Large intestine (tissue), 3 donors: ENCODE data around the gene PKD1L1. TPM values are rescaled to one million over a fixed set of nuclear protein-coding genes. Genes with fewer than 3 reads are reported as not detected.

Experiments
- DNase-seq, 2 donors: peaks; one replicate each; pipeline versions ENCODE4 v3.0.0 to v3.0.0-alpha.2; 2013
- H3K27ac ChIP-seq: one replicate; pipeline ENCODE4 v1.5.1; 2013; ENCODE audit warnings: low read length
- H3K27me3 ChIP-seq: 2 replicates; pipeline ENCODE4 v1.6.1; 2013; ENCODE audit warnings: low read length; ENCODE audit not compliant: control insufficient read depth, insufficient read depth
- H3K36me3 ChIP-seq: 2 replicates; pipeline ENCODE4 v1.6.1; 2013; ENCODE audit warnings: low read length; ENCODE audit not compliant: control insufficient read depth, insufficient read depth
- H3K4me1 ChIP-seq: one replicate; pipeline ENCODE4 v1.6.1; 2013; ENCODE audit warnings: low read length; ENCODE audit not compliant: control insufficient read depth, insufficient read depth
- H3K4me3 ChIP-seq: one replicate; pipeline ENCODE4 v1.5.1; 2013; ENCODE audit warnings: low read length
- H3K9me3 ChIP-seq: one replicate; pipeline ENCODE4 v1.6.1; 2013; ENCODE audit warnings: mild to moderate bottlenecking, low read depth, low read length, moderate library complexity; ENCODE audit not compliant: control insufficient read depth
- WGBS: methylation state at CpG from one replicate; pipeline ENCODE4 v1.1.5; 2013; ENCODE audit warnings: low lambda C conversion rate; ENCODE audit not compliant: insufficient coverage; 5-methylcytosine and 5-hydroxymethylcytosine counted together
- polyA plus RNA-seq: library from polyadenylated mRNA; unstranded; fragments of 120-200 nt; gene quantifications from one replicate; pipeline ENCODE4 v1.2.1, GENCODE V29; 2013

Gene PKD1L1
- polyA plus RNA-seq, 1 donor = 1.0 TPM

DNA sequence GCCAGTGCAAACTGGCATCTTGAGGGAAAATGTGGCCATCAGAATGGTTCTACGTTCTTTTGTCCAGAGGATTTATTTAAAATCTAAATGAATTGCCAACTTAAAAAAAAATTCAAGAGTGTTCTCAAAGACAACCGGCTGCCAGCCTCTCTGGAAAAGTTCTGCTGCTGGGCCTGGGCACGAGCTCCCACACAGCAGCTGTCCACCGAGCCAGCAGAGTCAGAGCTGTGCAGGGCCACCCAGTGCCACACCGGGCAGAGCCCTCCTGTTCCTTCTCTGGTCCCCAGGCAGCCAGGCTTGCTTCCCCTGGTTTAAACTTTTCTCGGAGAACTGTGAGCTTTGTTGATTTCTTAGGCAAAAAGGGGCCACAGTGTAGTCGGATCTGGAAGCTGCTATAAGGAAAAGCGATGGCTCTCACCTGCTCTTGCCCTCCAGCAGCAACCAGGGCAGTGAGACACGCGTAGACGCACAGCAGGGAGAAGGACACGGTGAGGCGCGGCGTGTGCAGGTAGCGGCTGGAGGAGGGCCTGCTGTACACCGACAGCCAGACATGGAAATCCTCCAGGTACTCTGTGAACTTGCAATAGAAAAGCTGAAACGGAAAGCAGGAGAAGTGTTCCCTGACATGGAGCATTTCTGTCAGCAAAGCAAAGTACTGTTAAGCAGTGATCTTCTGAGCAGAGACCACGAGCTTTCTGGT is 111.6 kb downstream of the PKD1L1 start:
- Histone ChIP-seq H3K9me3 (no peaks in the 10 kb centered on the region), H3K4me1 (no peaks in the 10 kb centered on the region)
- no CpG with 5 or more reads among the region's 19 CpGs for WGBS

DNA sequence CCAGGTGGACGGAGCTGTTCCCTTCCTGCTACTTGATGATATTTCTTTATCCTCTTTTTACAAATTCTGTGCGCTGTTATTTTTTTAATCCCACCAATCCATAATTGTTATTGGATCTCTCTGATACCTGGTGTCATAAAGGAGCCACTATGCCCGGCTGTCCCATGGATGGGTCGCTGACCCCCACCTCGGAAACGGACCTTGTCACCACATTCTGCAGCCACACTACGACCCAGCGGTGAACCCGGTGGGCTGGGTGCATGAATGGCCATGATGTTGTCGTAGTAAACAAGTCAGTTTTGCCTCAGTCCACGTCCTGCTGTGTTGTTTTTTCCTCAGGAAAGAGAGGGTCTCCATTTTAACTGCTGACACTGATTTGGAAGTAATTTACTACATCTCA is 112.2 kb downstream of the PKD1L1 start:
- no peak for DNase-seq
- Histone ChIP-seq H3K36me3 (no peaks in the 10 kb centered on the region), H3K4me1 (no peaks in the 10 kb centered on the region), H3K9me3 (no peaks in the 10 kb centered on the region), H3K27ac (no peak overlapping the region), H3K27me3 (peaks cover 6% of the 10 kb centered on the region), H3K4me3 (no peak overlapping the region)
- 100% methylated on average over 1 of the region's 11 CpGs for WGBS

More for the DNA sequence above, 111.6 kb downstream of the PKD1L1 start:
- no peak for DNase-seq
- H3K27ac ChIP-seq = no peak overlapping the region
- no peaks in the 10 kb centered on the region for H3K36me3 ChIP-seq
- no peak overlapping the region for H3K4me3 ChIP-seq
- H3K27me3 ChIP-seq = peaks cover 6% of the 10 kb centered on the region

DNA sequence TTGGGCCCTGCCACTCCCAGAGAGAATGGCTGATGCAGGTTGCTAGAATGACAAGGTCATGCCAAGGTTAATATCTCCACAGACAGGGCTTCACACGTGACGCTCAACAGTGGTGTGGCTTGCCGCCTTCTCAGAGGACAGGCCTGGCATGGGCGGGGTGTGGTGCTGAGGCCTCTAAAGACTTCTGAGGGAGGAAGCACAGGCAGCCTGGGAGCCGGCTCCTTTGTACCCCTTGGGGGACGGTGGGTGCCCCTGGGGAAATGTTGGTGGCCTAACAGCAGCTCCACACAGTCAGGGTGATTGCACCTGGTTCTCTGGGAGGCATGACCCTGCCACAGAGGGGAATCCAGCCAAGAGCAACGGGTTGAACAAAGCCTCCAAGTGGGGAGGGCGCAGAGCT is 115.1 kb downstream of the PKD1L1 start:
- Histone ChIP-seq H3K36me3 (no peaks in the 10 kb centered on the region), H3K27ac (no peak overlapping the region), H3K4me1 (no peaks in the 10 kb centered on the region), H3K9me3 (no peaks in the 10 kb centered on the region), H3K27me3 (no peaks in the 10 kb centered on the region), H3K4me3 (no peak overlapping the region)
- WGBS = no CpG with 5 or more reads among the region's 8 CpGs
- no peak for DNase-seq

DNA sequence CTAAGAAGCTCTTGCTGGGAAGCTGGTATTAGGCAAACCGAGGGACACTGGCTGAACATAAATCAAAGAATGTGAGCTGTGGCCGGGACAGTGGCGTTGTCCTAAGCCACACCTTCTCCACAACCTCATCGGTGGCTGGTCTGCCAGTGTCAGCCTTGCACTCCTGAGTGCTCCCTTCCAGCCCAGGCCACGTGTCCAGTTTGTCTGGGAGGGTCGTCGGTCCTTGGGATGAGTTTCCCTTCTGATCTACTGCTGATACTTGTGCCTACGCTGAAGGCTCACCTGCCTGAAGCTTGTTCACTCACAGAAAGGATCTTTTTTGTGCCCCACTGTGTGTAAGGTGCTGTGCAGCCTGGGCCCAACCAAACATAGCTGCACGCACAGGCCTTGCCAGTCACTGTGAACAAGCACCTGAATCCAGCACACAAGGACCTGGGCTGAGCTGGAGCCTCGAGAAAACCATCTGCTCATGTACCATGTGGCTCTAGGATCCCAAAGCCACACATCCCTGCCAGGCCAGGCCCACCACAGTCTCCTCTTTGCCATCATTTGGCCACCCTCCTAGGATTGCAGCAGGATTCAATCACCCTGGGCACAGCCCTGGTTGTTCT is 116.1 kb downstream of the PKD1L1 start:
- DNase-seq = no peak
- no peaks in the 10 kb centered on the region for H3K27me3 ChIP-seq
- WGBS = no CpG with 5 or more reads among the region's 10 CpGs
- H3K4me3 ChIP-seq = no peak overlapping the region
- no peak overlapping the region for H3K27ac ChIP-seq
- H3K36me3 ChIP-seq = no peaks in the 10 kb centered on the region
- H3K4me1 ChIP-seq = no peaks in the 10 kb centered on the region
- no peaks in the 10 kb centered on the region for H3K9me3 ChIP-seq

DNA sequence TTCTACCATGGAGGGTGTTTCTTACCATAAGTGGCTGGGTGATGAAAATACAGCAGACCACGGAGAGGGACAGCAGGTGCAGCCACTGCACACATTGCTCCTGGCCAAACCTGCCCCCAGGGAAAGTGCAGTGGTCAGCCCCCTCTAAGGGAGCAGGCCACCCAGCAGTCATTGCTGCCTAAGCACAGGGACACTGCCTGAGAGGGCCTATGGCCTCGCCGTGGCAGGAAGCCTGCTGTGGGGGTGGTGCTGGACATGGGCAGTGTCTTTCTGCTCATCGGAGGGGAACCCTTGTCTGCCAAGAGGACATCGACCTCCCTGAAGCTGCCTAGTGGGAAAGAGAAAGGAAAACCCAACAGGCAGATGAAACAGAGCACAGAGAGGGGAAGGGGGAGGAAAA is 118.3 kb downstream of the PKD1L1 start:
- H3K36me3 ChIP-seq = no peaks in the 10 kb centered on the region
- H3K27me3 ChIP-seq = no peaks in the 10 kb centered on the region
- no peaks in the 10 kb centered on the region for H3K4me1 ChIP-seq
- no CpG with 5 or more reads among the region's 5 CpGs for WGBS
- no peak overlapping the region for H3K4me3 ChIP-seq
- no peak for DNase-seq
- H3K9me3 ChIP-seq = no peaks in the 10 kb centered on the region
- no peak overlapping the region for H3K27ac ChIP-seq

DNA sequence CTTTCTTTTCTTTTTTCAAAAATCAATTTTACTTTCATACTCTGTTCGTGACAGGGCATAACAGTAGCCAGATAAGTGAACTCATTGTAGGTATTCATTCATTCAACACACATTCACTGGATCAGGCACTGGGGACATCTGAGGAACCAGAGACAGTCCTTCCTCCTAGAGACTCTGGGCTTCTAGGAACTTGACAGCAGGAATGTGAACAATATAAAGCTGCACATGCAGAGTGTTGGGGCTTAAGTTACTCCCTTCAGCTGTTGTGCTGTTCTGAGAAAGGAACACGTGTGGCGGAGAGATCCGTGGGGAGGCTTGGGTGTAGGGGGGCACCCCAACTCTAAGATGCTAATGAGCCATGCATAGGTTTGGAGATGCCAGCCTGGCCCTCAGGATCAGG is 120.4 kb downstream of the PKD1L1 start:
- Histone ChIP-seq H3K27ac (no peak overlapping the region), H3K4me3 (no peak overlapping the region), H3K27me3 (no peaks in the 10 kb centered on the region), H3K4me1 (no peaks in the 10 kb centered on the region), H3K36me3 (no peaks in the 10 kb centered on the region), H3K9me3 (no peaks in the 10 kb centered on the region)
- no peak for DNase-seq
- 81% methylated on average over 4 of the region's 4 CpGs for WGBS

DNA sequence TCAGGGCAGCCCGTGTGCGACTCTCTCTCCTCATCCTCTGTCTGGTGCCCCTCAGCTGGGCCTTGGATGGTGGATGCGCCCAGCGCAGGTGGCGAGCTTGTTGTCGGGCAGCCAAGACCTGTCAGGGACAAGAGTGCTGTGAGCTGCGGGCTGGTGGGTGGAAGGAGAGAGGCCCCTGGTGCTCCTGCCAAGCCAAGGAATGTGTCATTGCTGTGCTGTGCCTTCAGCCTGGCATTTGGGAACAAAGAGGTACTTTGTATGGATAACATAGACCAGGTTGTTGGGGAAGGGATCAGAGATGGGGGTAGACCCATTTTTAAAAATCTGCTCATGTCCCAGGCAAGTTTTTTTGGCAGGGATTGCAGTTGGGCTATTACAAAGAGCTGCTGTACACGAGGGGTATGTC is 120.9 kb downstream of the PKD1L1 start:
- Histone ChIP-seq H3K9me3 (no peaks in the 10 kb centered on the region), H3K36me3 (no peaks in the 10 kb centered on the region), H3K4me3 (no peak overlapping the region), H3K4me1 (no peaks in the 10 kb centered on the region), H3K27ac (no peak overlapping the region), H3K27me3 (no peaks in the 10 kb centered on the region)
- no CpG with 5 or more reads among the region's 8 CpGs for WGBS
- no peak for DNase-seq

DNA sequence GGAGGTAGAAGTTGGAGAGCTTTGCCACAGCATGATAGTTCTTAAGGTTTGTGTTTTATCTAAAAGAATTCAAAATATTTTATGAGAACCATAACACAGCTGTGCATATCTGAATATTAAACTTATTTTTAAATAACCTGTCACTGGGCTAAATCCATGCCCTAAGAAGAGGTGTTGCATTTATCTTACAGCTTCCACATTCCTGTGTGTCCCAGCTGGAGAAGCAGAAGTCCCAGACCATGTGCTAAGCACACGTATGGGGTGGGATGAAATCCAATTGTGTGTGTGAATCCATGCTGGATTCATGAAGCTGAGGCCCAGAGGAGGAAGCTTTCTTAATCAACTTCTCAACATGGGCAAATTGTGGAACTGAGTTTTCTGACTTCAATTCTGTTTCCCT is 121.5 kb downstream of the PKD1L1 start:
- H3K9me3 ChIP-seq = no peaks in the 10 kb centered on the region
- no peaks in the 10 kb centered on the region for H3K36me3 ChIP-seq
- H3K27ac ChIP-seq = no peak overlapping the region
- no peaks in the 10 kb centered on the region for H3K27me3 ChIP-seq
- no peak overlapping the region for H3K4me3 ChIP-seq
- DNase-seq = no peak
- H3K4me1 ChIP-seq = no peaks in the 10 kb centered on the region
- WGBS = no CpG with 5 or more reads among the region's 1 CpG

DNA sequence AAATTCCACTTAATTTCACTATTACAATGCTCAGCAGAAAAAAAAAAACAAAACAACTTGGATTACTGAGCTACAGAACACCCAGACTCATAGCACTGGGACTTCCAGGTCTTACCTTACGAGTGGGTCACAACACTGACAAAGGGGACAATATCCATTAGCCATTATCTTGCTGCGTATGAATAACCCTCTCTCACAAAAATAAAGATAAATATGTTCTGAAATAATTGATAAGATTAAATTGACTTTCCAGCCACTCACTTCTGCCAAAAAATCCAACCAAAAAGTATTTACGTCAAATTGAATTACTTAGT is 128.7 kb downstream of the PKD1L1 start:
- Histone ChIP-seq H3K4me3 (no peak overlapping the region), H3K27me3 (no peaks in the 10 kb centered on the region), H3K9me3 (no peaks in the 10 kb centered on the region), H3K27ac (no peak overlapping the region), H3K36me3 (no peaks in the 10 kb centered on the region), H3K4me1 (no peaks in the 10 kb centered on the region)
- WGBS = 86% methylated on average over 1 of the region's 3 CpGs
- no peak for DNase-seq

DNA sequence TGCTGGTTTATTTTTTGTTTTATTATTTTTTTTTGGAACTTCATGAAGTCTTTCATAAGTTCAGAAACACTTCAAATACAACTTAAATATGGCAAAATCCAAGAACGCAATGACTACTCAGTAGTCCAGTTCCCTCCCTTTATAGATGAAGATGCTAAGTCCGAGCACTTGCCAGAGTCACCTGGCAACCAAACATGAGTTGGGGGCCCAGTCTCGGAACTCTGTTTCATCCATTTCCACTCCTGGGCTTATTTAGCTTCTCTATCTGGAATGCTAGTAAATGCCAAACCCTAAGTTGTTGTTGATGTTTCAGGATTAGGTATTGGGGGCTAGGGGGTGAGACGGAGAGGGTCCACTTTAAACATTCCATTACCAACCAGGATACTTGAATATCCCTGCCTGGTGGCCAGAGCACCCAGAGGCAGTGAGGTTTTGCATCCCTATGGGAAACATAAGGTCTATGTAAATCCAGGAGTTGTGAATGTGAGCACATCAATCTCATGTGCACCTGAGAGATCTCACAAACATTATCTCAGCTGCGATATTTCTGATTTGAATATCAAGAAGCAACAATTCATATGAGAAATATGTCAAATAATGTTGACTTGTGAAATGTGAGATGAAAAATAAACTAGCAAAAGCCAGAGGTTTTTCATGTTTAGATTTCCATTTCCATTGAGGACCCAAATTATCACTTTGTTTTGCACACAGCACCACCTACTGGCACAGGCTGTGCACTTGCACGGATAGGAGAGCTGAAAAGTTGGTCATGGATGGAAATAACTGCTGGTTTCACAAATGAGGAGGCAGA is 129.3 kb downstream of the PKD1L1 start:
- no peaks in the 10 kb centered on the region for H3K4me1 ChIP-seq
- H3K9me3 ChIP-seq = no peaks in the 10 kb centered on the region
- DNase-seq = peak; percentile 58 to 60
- no peaks in the 10 kb centered on the region for H3K36me3 ChIP-seq
- H3K4me3 ChIP-seq = no peak overlapping the region
- H3K27me3 ChIP-seq = no peaks in the 10 kb centered on the region
- WGBS = 52% methylated on average over 2 of the region's 6 CpGs
- H3K27ac ChIP-seq = no peak overlapping the region
